KOPT-K1 (cell line): ENCODE measurements around the gene ANKH.

ENCODE experiments used
- H3K27ac ChIP-seq: fragments of 200-600 bp; sonication (generic); 2 replicates; pipeline ENCODE4 v1.5.1; 2016; ENCODE audit warnings: antibody characterized with exemption, mild to moderate bottlenecking, low read depth, low read length; ENCODE audit not compliant: poor library complexity, severe bottlenecking
- H3K36me3 ChIP-seq: fragments of 200-600 bp; sonication (generic); 2 replicates; pipeline ENCODE4 v1.5.1; 2017; ENCODE audit warnings: antibody characterized with exemption, mild to moderate bottlenecking, low read length, moderate library complexity; ENCODE audit not compliant: insufficient read depth
- H3K9me3 ChIP-seq: fragments of 200-600 bp; sonication (generic); 2 replicates; pipeline ENCODE4 v1.5.1; 2017; ENCODE audit warnings: antibody characterized with exemption, low read length, mild to moderate bottlenecking; ENCODE audit not compliant: insufficient read depth, poor library complexity, severe bottlenecking

The ANKH gene

GRCh38 chr5:14675865-14676300, 195.7 kb downstream of the ANKH start:
- H3K36me3 ChIP-seq: peaks cover 49% of the 10 kb centered on the region
- no peaks in the 10 kb centered on the region for H3K9me3 ChIP-seq
- H3K27ac ChIP-seq: peak overlapping the region; percentile 53

- H3K27ac ChIP-seq: peak overlapping the region; percentile 53
- no peaks in the 10 kb centered on the region for H3K9me3 ChIP-seq
- peaks cover 43% of the 10 kb centered on the region for H3K36me3 ChIP-seq
Measured at GRCh38 chr5:14674983-14675854, 196.4 kb downstream of the ANKH start.

GRCh38 chr5:14673443-14673842, 198.1 kb downstream of the ANKH start:
- Histone ChIP-seq H3K36me3 (peaks cover 28% of the 10 kb centered on the region), H3K27ac (no peak overlapping the region), H3K9me3 (no peaks in the 10 kb centered on the region)

- peaks cover 28% of the 10 kb centered on the region for H3K36me3 ChIP-seq
- no peak overlapping the region for H3K27ac ChIP-seq
- no peaks in the 10 kb centered on the region for H3K9me3 ChIP-seq
Measured at GRCh38 chr5:14672484-14673394, 198.8 kb downstream of the ANKH start.

GRCh38 chr5:14672082-14672481, 199.5 kb downstream of the ANKH start:
- Histone ChIP-seq H3K9me3 (no peaks in the 10 kb centered on the region), H3K36me3 (peaks cover 28% of the 10 kb centered on the region), H3K27ac (no peak overlapping the region)

GRCh38 chr5:14671414-14671813, 200.2 kb downstream of the ANKH start:
- Histone ChIP-seq H3K27ac (no peak overlapping the region), H3K36me3 (peaks cover 31% of the 10 kb centered on the region), H3K9me3 (no peaks in the 10 kb centered on the region)

- Histone ChIP-seq H3K36me3 (peaks cover 30% of the 10 kb centered on the region), H3K27ac (no peak overlapping the region), H3K9me3 (no peaks in the 10 kb centered on the region)
Measured at GRCh38 chr5:14669975-14670374, 201.6 kb downstream of the ANKH start.

- no peaks in the 10 kb centered on the region for H3K9me3 ChIP-seq
- H3K27ac ChIP-seq: no peak overlapping the region
- H3K36me3 ChIP-seq: peaks cover 30% of the 10 kb centered on the region
Measured at GRCh38 chr5:14669415-14669814, 202.2 kb downstream of the ANKH start.

- Histone ChIP-seq H3K36me3 (peaks cover 23% of the 10 kb centered on the region), H3K9me3 (no peaks in the 10 kb centered on the region), H3K27ac (no peak overlapping the region)
Measured at GRCh38 chr5:14668181-14668591, 203.4 kb downstream of the ANKH start.

GRCh38 chr5:14667770-14668169, 203.8 kb downstream of the ANKH start:
- H3K36me3 ChIP-seq: peaks cover 23% of the 10 kb centered on the region
- no peaks in the 10 kb centered on the region for H3K9me3 ChIP-seq
- H3K27ac ChIP-seq: no peak overlapping the region

GRCh38 chr5:14667290-14667689, 204.3 kb downstream of the ANKH start:
- Histone ChIP-seq H3K9me3 (no peaks in the 10 kb centered on the region), H3K36me3 (peaks cover 23% of the 10 kb centered on the region), H3K27ac (no peak overlapping the region)

- Histone ChIP-seq H3K9me3 (no peaks in the 10 kb centered on the region), H3K27ac (no peak overlapping the region), H3K36me3 (peaks cover 23% of the 10 kb centered on the region)
Measured at GRCh38 chr5:14666357-14666756, 205.2 kb downstream of the ANKH start.

- Histone ChIP-seq H3K27ac (peak overlapping the region; percentile 74), H3K36me3 (peaks cover 23% of the 10 kb centered on the region)
Measured at GRCh38 chr5:14665949-14666348, 205.6 kb downstream of the ANKH start.

GRCh38 chr5:14665101-14665822, 206.3 kb downstream of the ANKH start:
- Histone ChIP-seq H3K36me3 (peaks cover 23% of the 10 kb centered on the region), H3K27ac (peak overlapping the region; percentile 74), H3K9me3 (no peaks in the 10 kb centered on the region)

More at GRCh38 chr5:14665949-14666348, 205.6 kb downstream of the ANKH start:
- no peaks in the 10 kb centered on the region for H3K9me3 ChIP-seq
